NCI-H1417 treated with DMSO at 0.1 percent for 48 hours (cell line): ENCODE results near the gene MTM1.

ENCODE experiments used
- DNase-seq: peaks from one replicate; lab custom pipeline; 2025; lab: John Stamatoyannopoulos, UW

Gene MTM1

DNA sequence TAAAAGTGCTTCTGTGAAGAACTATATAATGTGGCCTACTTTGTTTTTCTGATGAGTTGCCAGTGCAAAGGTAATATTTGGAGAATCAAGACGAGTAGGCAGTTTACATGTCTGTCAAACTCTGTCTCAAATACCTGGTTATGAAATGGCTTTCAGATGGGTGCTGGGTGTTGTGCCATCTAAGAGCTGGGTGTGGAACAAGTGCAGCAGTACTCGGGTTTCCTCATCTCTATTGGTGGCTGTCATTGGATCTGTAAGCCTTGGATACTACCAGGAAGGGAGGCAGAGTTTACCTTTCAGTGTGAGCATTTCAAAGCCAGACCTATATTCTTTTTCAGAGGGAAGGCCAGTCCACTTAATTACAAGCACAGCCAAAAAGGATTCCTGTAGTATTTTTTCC lies 37.2 kb downstream of the MTM1 start:
- no peak for DNase-seq

DNA sequence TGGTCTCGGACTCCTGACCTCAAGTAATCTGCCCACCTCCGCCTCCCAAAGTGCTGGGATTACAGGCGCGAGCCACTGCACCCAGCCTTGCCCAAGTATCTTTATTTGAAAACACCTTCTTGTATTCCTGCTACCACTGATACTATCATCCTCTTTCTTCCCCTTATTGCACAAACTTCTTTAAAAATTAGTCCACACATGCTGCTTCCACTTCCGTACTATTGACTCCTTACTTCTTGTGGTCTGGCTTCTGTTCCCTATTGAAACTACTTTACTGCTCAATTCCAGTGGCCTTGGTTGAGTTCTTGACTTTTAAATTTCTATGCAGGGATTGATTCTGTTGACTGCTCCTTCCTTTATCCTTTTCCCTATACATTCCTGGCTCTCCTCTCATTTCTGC lies 38.8 kb downstream of the MTM1 start:
- DNase-seq = no peak

DNA sequence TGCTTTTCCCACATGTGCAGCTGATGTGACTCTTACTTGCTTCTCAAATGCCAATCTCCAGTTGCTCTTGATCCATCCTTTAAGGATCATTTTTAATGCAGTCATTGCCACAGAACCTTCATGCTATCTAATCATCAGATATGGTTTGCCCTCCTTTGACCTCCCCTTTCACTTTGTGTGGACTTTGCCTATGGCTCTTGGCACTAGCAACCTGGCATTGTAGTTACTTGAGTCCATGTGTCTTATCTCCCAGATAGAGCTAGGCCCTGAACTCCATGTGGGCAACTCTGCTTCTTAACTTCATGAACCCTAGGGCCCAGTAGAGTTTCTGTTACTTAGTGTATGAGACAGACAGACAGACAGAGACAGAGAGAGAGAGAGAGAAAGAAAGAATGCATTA lies 41.6 kb downstream of the MTM1 start:
- no peak for DNase-seq

DNA sequence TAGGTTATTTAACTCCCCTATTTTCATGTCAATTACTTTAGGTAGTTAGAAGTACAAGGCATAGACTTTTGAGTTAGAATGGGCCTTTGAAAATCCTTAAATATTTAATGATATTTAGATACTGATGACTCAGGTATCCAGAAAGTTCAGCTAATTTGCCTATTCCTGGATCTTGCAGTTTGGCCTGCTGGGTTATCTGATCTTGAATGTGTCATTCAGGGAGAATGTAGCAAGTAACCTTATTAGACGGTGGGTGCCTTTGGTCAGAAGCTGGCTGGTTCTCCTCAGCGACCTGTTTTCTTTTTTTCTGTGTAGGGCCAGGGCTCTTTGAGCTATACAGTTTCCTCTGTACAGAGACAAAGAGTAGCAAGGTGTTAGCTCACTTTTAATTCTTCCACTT lies 42.0 kb downstream of the MTM1 start:
- DNase-seq = no peak

GRCh38 chrX:150615356-150615755 lies 46.9 kb downstream of the MTM1 start:
- DNase-seq = no peak

GRCh38 chrX:150616179-150616862 lies 47.9 kb downstream of the MTM1 start:
- DNase-seq = no peak

DNA sequence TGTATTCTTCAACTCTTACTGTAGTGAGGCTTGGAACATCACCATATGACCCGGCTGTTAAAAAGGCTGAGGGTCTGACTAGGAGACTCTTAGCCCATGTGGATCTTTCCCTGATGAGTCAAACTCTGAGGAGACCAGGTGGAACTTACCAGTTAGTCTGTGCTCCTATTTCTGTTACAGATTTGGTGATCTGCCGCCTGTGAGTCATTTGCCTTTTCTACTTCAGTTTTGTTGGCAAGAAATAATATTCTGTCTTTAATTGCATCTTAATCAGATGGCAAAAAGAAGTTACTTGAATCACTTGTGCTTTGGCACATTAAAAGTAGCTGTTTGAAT lies 48.4 kb downstream of the MTM1 start:
- no peak for DNase-seq

- no peak for DNase-seq
These were observed 53.2 kb downstream of the MTM1 start for GRCh38 chrX:150621652-150622051.

- no peak for DNase-seq
These were observed 55.2 kb downstream of the MTM1 start for GRCh38 chrX:150623583-150623982.

GRCh38 chrX:150625097-150625496 lies 56.7 kb downstream of the MTM1 start:
- DNase-seq = no peak

DNA sequence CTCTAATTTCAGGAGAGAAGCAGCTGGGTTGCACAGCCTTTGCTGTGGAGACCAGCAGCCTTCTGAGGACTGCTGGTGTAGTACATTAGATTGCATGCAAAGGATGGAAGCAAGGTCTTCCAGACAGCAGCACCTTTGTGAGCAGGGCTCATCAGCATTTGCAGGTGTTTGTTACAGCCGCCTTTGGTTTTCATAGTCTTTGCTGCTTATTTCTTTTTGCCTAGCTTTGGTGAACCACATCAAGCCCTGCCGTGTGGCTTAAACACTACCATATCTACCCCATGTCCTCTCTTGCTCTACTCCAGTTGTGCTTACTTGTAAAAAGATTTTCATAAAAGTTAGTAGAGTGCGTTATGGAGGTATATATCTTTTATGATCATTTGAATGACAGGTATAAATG lies 57.5 kb downstream of the MTM1 start:
- no peak for DNase-seq

DNA sequence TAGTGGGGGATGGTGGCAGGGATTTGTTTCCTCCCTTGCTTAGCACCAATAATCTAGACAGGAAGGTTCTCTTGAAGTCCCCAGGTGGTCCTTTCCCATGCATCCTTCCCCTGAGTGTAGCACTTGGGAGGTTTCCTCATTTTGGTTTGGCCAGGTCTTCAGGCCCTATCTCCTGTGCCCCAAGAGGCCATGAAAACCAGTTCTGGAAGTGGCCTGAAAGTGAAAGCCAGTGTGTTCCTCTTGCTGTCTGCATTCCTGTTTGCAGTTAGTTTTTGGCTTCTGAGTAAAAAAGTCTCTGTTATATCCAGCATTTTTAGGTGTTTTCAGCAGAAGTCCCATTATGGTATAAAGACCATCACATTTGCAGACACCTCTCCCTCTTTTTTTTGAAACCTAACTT lies 59.5 kb downstream of the MTM1 start:
- no peak for DNase-seq

GRCh38 chrX:150635952-150636351 lies 67.5 kb downstream of the MTM1 start:
- no peak for DNase-seq

GRCh38 chrX:150642423-150642822 lies 74.0 kb downstream of the MTM1 start:
- DNase-seq = no peak

DNA sequence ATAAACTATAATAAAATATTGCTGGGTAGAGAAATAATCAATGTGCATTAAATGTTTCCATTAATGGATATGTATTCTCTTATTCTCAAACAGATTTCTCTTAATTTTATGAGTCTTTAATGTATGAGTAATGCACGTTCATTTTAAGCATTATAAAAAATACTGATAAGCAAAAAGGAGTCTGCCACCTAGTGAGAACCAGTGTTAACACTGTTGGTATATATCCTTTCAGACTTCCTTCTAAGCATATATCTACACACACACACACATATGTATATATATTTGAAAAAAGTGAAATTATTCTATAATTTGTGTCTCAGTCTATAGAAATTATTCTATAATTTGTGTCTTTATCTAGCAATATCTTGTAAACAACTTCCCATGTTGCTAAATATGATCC lies 74.8 kb downstream of the MTM1 start:
- no peak for DNase-seq

DNA sequence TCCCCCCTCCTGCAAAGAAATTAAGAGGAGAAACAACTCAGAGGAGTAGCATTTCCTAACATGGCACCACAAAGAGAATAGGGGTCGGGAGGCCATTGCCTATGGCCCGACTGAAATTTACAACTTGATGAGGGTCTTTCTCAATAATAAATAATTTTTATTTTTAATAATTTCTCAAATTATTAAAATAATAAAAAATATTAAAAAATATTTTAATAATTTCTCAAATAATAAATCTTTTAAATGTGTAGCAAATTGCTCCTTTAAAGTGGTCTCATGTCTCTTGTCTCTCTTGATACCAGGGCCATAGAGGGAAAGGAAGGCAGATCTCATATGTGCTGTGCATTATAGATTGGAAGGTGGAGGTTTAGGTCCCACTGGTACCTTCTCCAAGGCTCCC lies 75.5 kb downstream of the MTM1 start:
- DNase-seq = no peak

- no peak for DNase-seq
These were observed 76.0 kb downstream of the MTM1 start for GRCh38 chrX:150644422-150644821.

- no peak for DNase-seq
These were observed 78.9 kb downstream of the MTM1 start for GRCh38 chrX:150647331-150647730.

GRCh38 chrX:150648296-150648940 lies 80.0 kb downstream of the MTM1 start:
- no peak for DNase-seq

DNA sequence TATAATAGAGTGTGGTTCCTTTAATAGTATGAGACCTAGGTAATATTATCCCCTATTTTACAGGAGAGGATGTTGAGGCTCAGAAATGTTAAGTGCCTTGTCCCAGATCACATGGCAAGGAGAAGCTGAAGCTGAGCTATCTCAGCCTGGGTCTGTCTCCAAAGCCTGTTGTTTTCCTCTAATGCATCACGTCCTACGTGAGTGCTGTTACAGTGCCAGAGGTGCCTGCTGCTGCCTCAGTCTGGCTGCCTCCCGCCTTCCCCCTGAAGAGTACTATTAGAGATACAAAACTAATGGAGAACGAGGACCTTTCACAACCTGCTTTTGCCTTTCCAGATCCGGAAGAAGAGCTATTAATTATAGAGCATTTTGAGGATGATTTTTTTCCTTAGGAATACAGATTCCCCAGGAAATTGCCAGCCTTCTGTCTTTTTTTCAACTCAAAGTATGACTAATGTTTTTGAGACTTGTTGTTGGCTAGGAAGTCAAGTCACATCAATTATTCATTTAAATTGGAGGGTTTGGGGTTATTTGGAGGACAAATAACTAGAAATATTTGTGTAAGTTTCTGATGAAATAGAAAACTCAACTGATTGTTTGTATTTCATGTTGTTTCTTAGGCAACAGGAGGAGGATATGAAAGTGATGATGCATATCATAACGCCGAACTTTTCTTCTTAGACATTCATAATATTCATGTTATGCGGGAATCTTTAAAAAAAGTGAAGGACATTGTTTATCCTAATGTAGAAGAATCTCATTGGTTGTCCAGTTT lies 80.9 kb downstream of the MTM1 start:
- no peak for DNase-seq

GRCh38 chrX:150651906-150652305 lies 83.5 kb downstream of the MTM1 start:
- no peak for DNase-seq

- DNase-seq = no peak
These were observed 87.4 kb downstream of the MTM1 start for GRCh38 chrX:150655788-150656187.

DNA sequence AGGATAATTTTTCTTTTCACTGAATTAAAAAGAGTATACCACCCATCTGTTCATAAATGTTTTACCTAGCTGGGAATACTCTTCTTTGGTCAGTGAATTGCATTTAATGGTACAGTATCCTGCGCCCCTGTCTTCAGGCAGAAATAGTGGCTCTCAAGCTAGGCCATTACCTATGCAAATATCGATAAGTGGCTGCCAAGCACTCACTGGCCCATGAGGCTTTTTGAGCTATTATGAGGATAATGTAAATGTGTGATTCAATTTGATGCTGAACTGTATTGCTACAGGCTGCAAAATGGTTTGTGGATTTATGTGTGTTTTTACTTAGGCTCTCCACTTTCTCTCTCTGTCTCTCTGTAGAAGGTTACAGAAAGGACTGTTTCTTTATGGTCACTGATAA lies 94.7 kb downstream of the MTM1 start:
- DNase-seq = peak; percentile 18
